Measurements from ENCODE around the gene TMEM109. TPM values are rescaled to one million over a fixed set of nuclear protein-coding genes. Genes with fewer than 3 reads are reported as not detected.

The TMEM109 gene
- total RNA-seq, 4 donors from 2014 or later = 107 to 132 (median 120) TPM

DNA sequence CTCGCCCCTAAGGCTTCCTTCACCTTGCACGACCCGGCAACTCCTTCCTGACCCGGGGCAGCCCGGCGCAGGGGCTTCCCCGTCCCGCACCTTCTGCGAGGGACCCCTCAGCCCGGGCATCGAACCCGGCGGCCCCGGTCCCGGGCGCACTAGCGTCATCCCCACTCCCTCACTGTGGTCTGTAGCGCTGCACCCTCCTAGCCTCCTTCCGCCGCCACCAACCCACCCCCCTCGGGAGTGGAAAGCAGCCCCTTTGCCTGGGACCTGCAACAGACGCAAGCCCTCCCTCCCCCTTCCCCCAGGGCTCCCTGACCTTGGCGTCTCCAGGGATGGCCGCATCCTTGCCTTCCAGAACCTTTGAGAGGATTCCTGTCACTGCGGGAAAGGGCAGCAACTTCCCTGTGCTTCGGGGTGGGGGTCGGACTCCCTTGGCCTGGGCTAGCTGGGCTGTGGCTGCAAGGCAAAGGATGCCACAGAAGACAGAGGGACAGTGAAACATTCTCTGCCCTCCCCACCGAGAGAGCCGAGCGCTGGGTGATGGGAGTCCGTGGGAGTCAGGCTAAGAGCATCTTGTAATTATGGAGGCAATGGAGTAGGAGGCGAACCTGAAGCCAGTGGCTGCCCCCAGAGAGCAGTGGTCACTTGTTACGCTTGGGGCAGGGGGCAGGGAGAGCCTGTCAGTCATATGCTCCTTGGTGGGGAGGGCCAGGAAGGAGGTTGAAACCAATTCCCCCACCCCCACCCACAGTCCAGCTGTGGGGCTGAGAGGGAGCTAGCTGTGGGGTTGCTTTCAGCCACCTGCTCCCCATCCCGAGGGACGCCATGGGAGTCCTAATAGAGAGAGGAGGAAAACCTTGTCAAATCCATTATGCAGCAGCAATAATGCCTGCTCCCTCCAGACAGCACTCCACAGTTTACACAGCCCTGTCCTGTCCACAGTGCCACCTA lies 11.2 kb downstream of the TMEM109 start:
- peaks cover 0 to 41% of the 10 kb centered on the region in 2 donors for H3K36me3 ChIP-seq
- peaks cover 0 to 31% (median 12%) of the 10 kb centered on the region in 3 donors for H3K4me1 ChIP-seq
- no peak for TF ChIP-seq EP300 (IDR thresholded peaks at IDR 0.05)
- no peak for TF ChIP-seq POLR2A (IDR thresholded peaks at IDR 0.05)
- TF ChIP-seq POLR2AphosphoS5 (IDR thresholded peaks at IDR 0.05) = no peak
- TF ChIP-seq CTCF (IDR thresholded peaks at IDR 0.05) = no peak
- no peak for ATAC-seq
- 33 to 35% methylated on average over 4 to 5 of the region's 35 CpGs for WGBS, 2 donors (ENCODE audit: low coverage in 1 of 2)
- peak overlapping the region; percentile 41 to 66 for H3K4me3 ChIP-seq
- no peaks in the 10 kb centered on the region for H3K9me3 ChIP-seq
- H3K27ac ChIP-seq = peak overlapping the region in 1 of 4 donors; percentile 62
- peaks cover 45% of the 10 kb centered on the region for H3K27me3 ChIP-seq

DNA sequence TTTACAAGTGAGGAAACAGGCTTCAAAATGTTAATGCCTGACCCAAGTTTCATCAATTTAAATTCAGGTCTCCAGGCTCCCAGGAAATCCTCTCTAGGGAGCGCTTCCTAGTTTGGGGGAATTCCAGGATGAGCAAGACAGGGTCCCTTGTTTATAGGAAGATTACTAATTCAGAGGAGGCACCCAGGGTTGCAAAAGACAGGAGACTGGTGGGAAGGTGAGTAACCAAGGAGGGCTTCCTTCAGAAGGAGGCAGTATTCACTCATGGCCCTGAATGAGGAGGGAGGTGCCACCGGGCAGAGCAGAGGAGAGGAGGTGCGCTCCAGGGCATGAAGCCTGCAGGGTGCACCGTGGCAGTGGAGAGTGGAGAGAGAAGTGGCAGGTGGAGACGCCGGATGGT lies 11.9 kb downstream of the TMEM109 start:
- WGBS, 2 donors (ENCODE audit: low coverage in 1 of 2) = 61% methylated on average over 5 of the region's 6 CpGs; no CpG with 5 or more reads in 1 of the 2 donors
- TF ChIP-seq POLR2AphosphoS5 (IDR thresholded peaks at IDR 0.05) (no peak), POLR2A (IDR thresholded peaks at IDR 0.05) (no peak), CTCF (IDR thresholded peaks at IDR 0.05) (no peak), EP300 (IDR thresholded peaks at IDR 0.05) (no peak)
- Histone ChIP-seq H3K27ac (no peak overlapping the region), H3K4me1 (peaks cover 0 to 26% (median 12%) of the 10 kb centered on the region in 3 donors), H3K27me3 (peaks cover 45% of the 10 kb centered on the region), H3K9me3 (no peaks in the 10 kb centered on the region), H3K4me3 (no peak overlapping the region), H3K36me3 (peaks cover 0 to 34% of the 10 kb centered on the region in 2 donors)
- ATAC-seq = no peak

- Histone ChIP-seq H3K27me3 (peaks cover 45% of the 10 kb centered on the region), H3K4me1 (peaks cover 0 to 26% (median 12%) of the 10 kb centered on the region in 3 donors), H3K27ac (no peak overlapping the region), H3K9me3 (no peaks in the 10 kb centered on the region), H3K4me3 (no peak overlapping the region), H3K36me3 (peaks cover 0 to 28% of the 10 kb centered on the region in 2 donors)
- TF ChIP-seq POLR2A (IDR thresholded peaks at IDR 0.05) (no peak), CTCF (IDR thresholded peaks at IDR 0.05) (no peak), POLR2AphosphoS5 (IDR thresholded peaks at IDR 0.05) (no peak), EP300 (IDR thresholded peaks at IDR 0.05) (no peak)
- ATAC-seq = no peak
- WGBS, 2 donors (ENCODE audit: low coverage in 1 of 2) = 88 to 95% methylated on average over 4 to 7 of the region's 8 CpGs
These were observed 12.5 kb downstream of the TMEM109 start for GRCh38 chr11:60926500-60926899.

DNA sequence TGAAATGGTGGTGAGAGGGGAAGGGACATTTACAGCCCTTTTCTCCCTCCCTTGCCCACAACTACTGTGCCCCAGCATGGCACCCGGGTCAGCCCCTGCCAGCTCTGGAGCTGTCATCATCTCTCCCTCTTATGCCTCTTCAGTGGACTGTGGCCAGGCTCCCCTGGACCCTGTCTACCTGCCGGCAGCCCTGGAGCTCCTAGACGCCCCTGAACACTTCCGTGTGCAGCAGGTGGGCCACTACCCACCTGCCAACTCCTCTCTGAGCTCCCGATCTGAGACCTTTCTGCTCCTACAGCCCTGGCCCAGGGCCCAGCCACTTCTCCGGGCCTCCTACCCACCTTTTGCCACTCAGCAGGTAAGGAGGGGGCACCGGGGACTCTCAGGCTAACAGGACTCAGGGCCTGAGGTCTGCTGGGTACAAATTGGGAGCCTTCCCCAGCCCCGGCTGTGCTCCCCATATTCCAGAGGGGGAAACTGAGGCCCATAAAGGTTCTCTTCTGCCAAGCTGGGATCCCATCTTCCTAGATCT lies 13.2 kb downstream of the TMEM109 start:
- no peak overlapping the region for H3K27ac ChIP-seq
- TF ChIP-seq EP300 (IDR thresholded peaks at IDR 0.05) (no peak), CTCF (IDR thresholded peaks at IDR 0.05) (no peak), POLR2AphosphoS5 (IDR thresholded peaks at IDR 0.05) (no peak), POLR2A (IDR thresholded peaks at IDR 0.05) (no peak)
- peaks cover 0 to 26% (median 12%) of the 10 kb centered on the region in 3 donors for H3K4me1 ChIP-seq
- ATAC-seq = no peak
- WGBS, 2 donors (ENCODE audit: low coverage in 1 of 2) = 60 to 80% methylated on average over 1 of the region's 8 CpGs
- H3K36me3 ChIP-seq = peaks cover 0 to 24% of the 10 kb centered on the region in 2 donors
- peaks cover 45% of the 10 kb centered on the region for H3K27me3 ChIP-seq
- no peaks in the 10 kb centered on the region for H3K9me3 ChIP-seq
- H3K4me3 ChIP-seq = no peak overlapping the region
